COLO668 (cell line): Measurements from ENCODE around the gene GSK3A.

ENCODE experiments used
- DNase-seq: peaks from one replicate; lab custom pipeline; 2025; ENCODE audit not compliant: unreplicated experiment; lab: John Stamatoyannopoulos, UW

The GSK3A gene

GRCh38 chr19:42242512-42243409 lies at the start of gene GSK3A:
TSS of gene GSK3A (minus strand) at chr19:42242602. CDS start at chr19:42242465, 137 bp downstream.
- DNase-seq = peak; percentile 99

DNA sequence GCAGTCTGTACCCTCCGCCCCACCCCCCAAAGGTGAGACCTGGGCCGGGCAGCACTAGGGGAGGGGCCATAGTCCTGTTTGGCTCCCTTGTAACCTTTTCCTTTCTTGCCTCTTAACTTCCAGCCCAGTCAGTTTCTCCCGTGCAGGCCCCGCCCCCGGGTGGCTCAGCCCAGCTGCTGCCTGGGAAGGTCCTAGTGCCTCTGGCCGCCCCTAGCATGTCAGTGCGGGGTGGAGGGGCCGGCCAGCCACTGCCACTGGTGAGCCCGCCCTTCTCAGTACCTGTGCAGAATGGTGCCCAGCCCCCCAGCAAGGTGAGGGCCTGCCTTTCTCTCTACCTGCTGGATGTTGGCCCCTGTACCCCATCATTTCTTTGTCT lies 49.0 kb upstream of the GSK3A start:
- no peak for DNase-seq

DNA sequence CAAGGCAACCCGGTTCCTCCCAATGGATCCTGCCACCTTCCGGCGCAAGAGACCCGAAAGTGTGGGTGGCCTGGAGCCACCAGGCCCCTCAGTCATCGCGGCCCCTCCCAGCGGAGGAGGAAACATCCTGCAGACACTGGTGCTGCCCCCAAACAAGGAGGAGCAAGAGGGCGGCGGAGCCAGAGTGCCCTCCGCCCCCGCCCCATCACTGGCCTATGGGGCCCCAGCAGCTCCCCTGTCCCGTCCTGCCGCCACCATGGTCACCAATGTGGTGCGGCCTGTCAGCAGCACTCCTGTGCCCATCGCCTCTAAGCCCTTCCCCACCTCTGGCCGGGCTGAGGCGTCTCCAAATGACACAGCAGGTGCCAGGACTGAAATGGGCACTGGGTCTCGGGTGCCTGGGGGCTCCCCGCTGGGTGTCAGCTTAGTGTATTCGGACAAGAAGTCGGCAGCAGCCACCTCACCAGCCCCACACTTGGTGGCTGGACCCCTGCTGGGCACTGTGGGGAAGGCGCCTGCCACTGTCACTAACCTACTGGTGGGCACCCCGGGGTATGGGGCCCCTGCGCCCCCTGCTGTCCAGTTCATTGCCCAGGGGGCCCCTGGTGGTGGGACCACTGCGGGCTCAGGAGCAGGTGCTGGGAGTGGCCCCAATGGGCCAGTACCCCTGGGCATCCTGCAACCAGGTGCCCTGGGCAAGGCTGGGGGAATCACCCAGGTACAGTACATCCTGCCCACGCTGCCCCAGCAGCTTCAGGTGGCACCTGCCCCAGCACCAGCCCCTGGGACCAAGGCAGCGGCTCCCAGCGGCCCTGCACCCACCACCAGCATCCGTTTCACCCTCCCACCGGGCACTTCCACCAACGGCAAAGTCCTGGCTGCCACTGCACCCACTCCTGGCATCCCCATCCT lies 48.4 kb upstream of the GSK3A start:
- peak; percentile 43 for DNase-seq

DNA sequence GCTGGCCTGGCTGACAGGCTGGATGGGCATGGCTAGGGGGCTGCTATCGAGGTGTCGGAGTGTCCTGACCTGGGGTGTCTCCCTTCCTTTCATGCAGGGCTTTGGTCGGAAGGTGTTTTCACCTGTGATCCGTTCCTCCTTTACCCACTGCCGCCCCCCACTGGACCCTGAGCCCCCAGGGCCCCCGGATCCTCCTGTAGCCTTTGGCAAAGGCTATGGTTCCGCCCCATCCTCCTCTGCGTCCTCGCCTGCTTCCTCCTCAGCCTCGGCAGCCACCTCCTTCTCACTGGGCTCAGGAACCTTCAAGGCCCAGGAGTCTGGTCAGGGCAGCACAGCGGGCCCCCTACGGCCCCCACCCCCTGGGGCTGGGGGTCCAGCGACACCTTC lies 47.7 kb upstream of the GSK3A start:
- DNase-seq = no peak

DNA sequence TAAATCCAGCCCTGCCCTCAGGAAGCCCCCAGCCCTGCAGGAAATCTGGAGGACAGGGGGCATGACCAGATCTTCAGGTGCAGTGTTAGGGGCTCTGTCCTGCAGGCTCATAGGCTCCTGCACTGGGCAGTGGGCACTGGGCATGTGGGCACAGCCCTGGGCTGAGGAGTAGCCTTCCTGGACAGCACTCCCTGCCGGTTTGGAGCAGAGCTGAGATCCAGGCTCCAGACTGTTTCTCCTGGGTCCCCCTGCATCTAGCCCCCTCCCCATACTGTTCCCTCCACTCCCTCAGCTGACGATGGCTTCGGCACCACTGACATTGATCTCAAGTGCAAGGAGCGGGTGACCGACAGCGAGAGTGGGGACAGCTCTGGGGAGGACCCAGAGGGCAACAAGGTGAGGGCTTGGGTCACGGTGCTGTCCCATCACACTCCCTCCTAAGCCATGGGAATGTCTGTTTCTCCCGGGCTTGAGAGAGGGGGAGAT lies 47.2 kb upstream of the GSK3A start:
- no peak for DNase-seq

DNA sequence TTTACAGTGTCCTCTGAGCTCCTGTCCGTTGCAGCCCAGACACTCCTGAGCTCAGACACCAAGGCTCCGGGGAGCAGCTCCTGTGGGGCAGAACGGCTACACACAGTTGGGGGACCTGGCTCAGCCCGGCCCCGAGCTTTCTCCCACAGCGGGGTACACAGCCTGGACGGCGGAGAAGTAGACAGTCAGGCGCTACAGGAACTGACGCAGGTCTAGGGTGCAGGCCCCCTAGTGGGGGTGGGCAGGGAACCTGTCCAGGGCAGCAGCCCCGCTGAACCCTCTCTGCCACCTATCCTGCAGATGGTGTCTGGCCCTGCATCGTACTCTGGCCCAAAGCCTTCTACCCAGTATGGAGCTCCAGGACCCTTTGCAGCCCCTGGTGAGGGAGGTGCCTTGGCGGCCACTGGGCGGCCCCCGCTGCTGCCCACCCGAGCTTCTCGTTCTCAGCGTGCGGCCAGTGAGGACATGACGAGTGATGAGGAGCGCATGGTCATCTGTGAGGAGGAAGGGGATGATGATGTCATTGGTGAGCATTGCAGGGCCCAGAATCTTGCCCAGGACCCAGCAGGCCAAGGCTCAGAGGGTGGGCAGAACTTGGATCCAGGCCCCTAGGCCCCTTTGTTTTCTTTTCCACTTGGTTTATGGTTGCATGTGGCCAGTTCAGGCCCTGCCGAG lies 46.6 kb upstream of the GSK3A start:
- DNase-seq = no peak

GRCh38 chr19:42288387-42288786 lies 46.0 kb upstream of the GSK3A start:
- DNase-seq = no peak

DNA sequence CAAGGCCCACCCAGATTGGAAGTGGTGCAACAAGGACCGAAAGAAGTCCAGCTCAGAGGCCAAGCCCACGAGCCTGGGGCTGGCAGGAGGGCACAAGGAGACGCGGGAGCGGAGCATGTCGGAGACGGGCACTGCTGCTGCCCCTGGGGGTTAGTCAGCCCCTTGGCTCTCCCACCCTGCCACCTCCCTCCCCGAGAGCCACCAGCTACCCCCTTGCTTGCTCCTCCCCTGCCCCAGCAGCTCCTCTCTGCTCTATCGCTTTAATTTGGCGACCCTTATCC lies 45.4 kb upstream of the GSK3A start:
- no peak for DNase-seq

- no peak for DNase-seq
Observed at GRCh38 chr19:42287017-42287826, 44.8 kb upstream of the GSK3A start.

DNA sequence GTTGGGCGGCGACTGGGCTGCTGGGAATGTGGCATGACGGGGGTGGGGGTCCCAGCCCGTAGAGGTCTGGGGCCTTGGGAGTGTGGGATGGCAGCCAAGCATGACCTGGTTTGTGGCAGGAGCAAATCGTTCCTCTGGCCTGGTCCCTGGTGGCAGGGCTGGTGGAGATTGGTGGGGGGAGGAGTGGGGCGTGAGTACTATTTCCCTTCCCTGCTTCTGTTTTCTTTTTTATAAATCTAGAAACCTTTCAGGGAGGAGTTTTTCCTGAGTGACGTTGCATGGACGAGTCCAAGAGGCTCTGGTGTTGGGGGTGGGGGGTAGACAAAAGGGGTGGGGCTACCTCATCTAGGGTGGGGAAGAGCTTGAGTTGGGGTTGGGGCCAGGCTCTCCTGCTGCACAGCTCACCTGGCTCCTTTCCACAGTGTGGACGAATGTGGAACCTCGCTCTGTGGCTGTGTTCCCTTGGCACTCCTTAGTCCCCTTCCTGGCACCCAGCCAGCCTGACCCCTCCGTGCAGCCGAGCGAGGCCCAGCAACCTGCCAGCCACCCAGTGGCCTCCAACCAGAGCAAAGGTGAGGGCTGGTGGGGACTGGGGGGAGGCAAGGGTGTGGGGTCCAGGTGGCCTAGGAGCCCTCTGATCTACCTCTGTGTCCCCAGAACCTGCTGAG lies 44.1 kb upstream of the GSK3A start:
- DNase-seq = no peak

- no peak for DNase-seq
Observed at GRCh38 chr19:42285988-42286348, 43.6 kb upstream of the GSK3A start.

DNA sequence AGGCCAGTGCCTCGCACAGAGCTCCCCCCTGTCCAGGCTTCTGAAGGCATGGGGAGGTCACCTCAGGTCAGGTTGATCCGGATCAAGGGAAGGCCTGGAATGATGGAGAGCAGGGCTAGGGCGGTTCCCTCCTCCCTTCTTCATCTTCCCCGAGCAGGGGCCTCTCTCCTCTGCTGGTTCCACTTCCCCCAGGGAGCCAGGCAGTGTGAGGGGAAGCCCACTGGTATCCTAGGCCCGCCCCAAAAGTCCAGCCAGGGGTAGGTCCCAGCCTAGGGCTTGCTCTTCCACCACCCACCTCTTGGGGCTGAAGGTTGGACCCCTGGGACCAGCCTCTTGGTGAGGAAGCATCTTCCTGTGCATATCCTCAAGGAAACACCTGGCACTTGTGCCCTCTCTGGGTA lies 43.1 kb upstream of the GSK3A start:
- DNase-seq = no peak

- peak; percentile 17 for DNase-seq
Observed at GRCh38 chr19:42284591-42285341, 42.4 kb upstream of the GSK3A start.

DNA sequence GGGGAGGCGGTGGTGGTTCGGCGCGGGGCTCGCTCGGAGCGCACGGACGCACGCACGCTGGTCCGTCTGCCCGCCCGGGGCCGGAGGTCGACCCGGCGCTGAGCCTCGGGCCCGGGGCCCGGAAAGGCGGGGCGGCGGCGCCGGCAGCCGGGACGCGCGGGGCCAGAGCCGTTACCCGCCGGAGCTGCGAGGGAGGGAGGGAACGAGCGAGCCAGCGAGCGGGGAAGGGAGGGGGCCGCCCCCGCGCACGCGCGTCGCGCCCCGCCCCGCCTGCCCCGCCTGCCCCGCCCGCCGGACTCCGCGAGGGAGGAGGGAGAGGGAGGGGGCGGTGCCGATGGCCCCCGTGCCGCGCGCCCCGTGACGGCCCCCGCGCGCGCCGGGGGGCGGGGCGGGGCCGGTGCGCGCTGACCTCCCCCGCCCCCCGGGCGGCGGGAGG lies 41.7 kb upstream of the GSK3A start:
- peak; percentile 88 for DNase-seq

DNA sequence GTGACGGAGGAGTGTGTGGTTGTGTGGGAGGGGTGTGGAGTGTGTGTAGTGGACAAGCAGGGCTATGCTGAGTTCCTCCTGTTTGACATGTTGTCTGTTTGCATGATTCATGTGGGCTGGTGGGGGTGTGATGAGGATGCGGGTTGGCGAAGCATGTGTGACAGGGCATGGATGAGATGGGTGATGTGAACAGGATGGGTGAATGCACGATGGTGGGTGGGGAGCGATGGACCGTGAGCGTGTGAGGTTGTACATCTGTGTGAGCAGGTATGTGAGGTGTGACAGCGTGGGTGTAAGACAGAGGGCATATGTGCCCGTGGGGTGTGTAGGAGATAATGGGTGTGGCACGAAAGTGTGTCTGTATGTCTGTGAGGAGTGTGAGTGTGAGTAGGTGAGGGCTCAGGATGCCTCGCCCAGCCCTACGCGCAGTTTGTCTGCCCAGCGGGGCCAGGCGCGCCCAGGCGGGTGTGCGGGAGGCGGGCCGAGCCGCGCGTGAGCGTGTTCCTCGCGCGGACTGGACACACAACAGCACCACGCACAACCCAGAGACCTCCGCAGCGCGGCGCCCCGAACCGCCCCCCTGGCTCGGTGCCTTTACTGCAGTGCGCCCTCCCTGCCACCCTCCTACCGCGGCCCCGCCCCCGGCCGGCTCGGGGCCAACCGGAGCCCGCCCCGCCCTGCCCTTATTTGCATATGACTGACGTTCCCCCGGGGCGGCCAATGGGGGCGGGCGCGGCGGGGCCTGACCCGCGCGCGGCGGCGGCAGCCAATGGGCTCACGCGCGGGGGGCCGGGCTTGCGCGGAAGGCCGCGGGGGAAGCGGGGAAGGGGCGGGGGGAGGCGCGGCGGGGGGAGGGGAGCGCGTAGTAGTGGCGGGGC lies 41.0 kb upstream of the GSK3A start:
- DNase-seq = peak; percentile 98

DNA sequence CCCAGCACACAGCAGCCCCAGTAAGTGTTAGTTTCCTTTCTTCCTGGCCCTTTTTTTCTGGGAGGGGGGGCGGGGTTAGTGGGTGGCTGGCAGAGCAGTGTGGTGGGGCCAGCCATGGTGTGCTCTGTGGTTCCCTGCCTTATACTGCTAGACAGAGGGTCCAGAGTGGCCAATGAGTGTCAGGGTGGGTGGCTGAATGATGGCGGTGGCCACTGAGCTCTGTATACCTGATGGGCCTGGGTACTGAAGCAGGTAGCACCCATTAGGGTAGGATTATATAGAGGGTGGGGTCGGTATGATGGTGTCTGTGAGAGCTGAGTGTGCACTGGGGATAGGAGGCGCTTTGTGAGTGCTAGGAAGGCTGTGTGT lies 40.4 kb upstream of the GSK3A start:
- no peak for DNase-seq

DNA sequence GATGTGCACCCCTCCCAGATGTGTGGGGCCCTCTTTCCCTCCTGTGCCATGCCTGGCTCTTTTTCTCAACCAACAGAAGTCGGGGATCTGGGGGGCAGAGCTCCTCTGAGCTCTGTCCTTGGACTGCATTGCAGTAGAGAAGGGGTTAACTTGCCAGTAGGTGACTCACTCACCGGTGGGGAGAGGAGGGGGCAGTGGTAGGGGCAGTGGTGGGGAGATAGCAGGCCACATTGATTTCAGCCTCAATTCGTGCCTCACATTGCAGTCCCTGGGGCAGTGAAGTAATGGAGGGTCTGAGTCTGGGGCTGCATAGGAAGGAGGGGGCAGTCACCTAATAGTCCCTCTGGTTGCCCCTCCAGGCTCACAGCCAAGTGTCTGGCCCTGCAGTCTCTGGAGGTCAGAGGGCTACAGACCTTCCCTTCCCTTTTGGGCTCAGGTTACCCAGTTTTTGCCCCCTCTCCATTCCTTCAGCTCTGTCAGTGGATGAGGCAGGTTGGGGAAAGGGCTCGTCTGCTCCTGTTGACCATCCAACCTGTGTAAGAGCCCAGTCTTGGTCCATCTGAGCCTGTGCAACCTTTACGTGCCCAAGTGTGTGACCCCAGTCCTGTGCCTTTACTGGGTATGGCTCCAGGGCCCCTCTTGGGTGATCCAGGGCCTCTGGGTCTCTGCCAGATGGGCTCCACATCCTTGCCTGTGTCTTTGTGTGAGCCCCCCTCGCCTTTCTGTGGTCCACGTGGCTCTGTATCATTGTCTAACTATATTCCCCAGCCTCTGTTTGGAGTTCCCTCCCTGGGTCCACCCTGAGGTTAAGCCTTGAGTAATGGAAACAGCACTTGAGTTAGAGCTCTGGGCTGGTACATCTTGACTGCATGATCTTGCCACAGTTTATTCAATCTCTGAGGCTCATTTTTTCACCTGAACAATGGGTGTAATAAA lies 39.7 kb upstream of the GSK3A start:
- DNase-seq = no peak
